GM12878 (cell line): ENCODE measurements around the gene FBXW12. TPM values are rescaled to one million over a fixed set of nuclear protein-coding genes. Genes with fewer than 3 reads are reported as not detected.
A peak's percentile ranks its signal among the peaks of the same experiment; 100 is the strongest.

Experiments used
- BCL3 ChIP-seq: IDR thresholded peaks from 2 replicates; pipeline ENCODE4 v1.6.1; 2011; ENCODE audit warnings: borderline replicate concordance, low read depth, mild to moderate bottlenecking, moderate library complexity, low read length; ENCODE audit not compliant: insufficient read depth, poor library complexity, severe bottlenecking
- BHLHE40 ChIP-seq, 2 experiments: fragments of 450-650 bp in 1 of 2; IDR thresholded peaks; 2 replicates each; pipeline ENCODE4 v1.6.1; 2011 to 2017; ENCODE audit warnings: low read depth in 2 of 2, borderline replicate concordance in 1 of 2, improper control_type of control experiment in 1 of 2, low read length in 1 of 2, mild to moderate bottlenecking in 1 of 2
- DPF2 ChIP-seq: fragments of 450-650 bp; IDR thresholded peaks from 2 replicates; pipeline ENCODE4 v1.6.1; 2017; ENCODE audit warnings: mild to moderate bottlenecking
- E2F4 ChIP-seq: IDR thresholded peaks from 2 replicates; pipeline ENCODE4 v1.6.1; 2012; ENCODE audit warnings: low read depth, low read length, improper control_type of control experiment
- GATAD2B ChIP-seq: fragments of 450-650 bp; conservative IDR thresholded peaks from 2 replicates; pipeline ENCODE4 v1.6.1; 2017; ENCODE audit warnings: low read depth, mild to moderate bottlenecking, moderate library complexity
- IKZF2 ChIP-seq, 2 experiments: fragments of 450-650 bp; IDR thresholded peaks; 2 replicates each; pipeline ENCODE4 v1.6.1; 2017; ENCODE audit warnings: mild to moderate bottlenecking in 2 of 2, moderate library complexity in 2 of 2
- MLLT1 ChIP-seq: fragments of 450-650 bp; IDR thresholded peaks from 2 replicates; pipeline ENCODE4 v1.6.1; 2016; ENCODE audit warnings: mild to moderate bottlenecking
- PKNOX1 ChIP-seq: fragments of 450-650 bp; IDR thresholded peaks from 2 replicates; pipeline ENCODE4 v1.6.1; 2016; ENCODE audit warnings: mild to moderate bottlenecking
- POLR2AphosphoS2 ChIP-seq: IDR thresholded peaks from 2 replicates; pipeline ENCODE4 v1.6.1; 2011; ENCODE audit warnings: low read depth, mild to moderate bottlenecking, low read length, improper control_type of control experiment, moderate library complexity
- POU2F2 ChIP-seq: IDR thresholded peaks from 3 replicates; pipeline ENCODE4 v1.6.1; 2011; ENCODE audit warnings: low read depth, mild to moderate bottlenecking, low read length, borderline replicate concordance
- YY1 ChIP-seq: IDR thresholded peaks from 2 replicates; pipeline ENCODE4 v1.6.1; 2011; ENCODE audit warnings: low read depth, mild to moderate bottlenecking, low read length
- ZBTB11 ChIP-seq: fragments of 450-650 bp; formaldehyde crosslinking; IDR thresholded peaks from 2 replicates; pipeline ENCODE4 v1.5.0; 2022; ENCODE audit warnings: mild to moderate bottlenecking, missing genetic modification characterization
- ZNF207 ChIP-seq: fragments of 450-650 bp; IDR thresholded peaks from 2 replicates; pipeline ENCODE4 v1.6.1; 2014; ENCODE audit warnings: antibody characterized with exemption, mild to moderate bottlenecking, borderline replicate concordance
- ZNF217 ChIP-seq: fragments of 450-650 bp; IDR thresholded peaks from 2 replicates; pipeline ENCODE4 v1.6.1; 2017; ENCODE audit warnings: antibody characterized with exemption, mild to moderate bottlenecking
- ZNF592 ChIP-seq: fragments of 450-650 bp; IDR thresholded peaks from 2 replicates; pipeline ENCODE4 v1.6.1; 2017; ENCODE audit warnings: mild to moderate bottlenecking, moderate library complexity
- polyA plus RNA-seq, 11 experiments: library from polyadenylated mRNA; depleted of rRNA in 4 of 11; unstranded in 6 of 11; stranded (reverse) in 5 of 11; fragments of >200 nt; fragmentation: Nextera tagmentation in 4 of 11; fragmentation: Illumina TruSeq in 1 of 11; extraction: Ambion mirVana in 4 of 11; extraction: Trizol in 1 of 11; gene quantifications; 1 replicate in 1 of 11; 2 replicates in 10 of 11; pipeline versions ENCODE4 v1.2.1 to v1.2.3, GENCODE V29; 2011 to 2016; ENCODE audit warnings: inconsistent platforms in 2 of 11, missing spikeins in 2 of 11, low read depth in 1 of 11
- total RNA-seq, 4 experiments: library from RNA; depleted of rRNA in 3 of 4; stranded (reverse); fragments of >200 nt in 3 of 4; fragmentation: Illumina TruSeq in 1 of 4; extraction: Trizol in 1 of 4; gene quantifications; 2 replicates each; pipeline versions ENCODE4 v1.2.1 to v1.2.3, GENCODE V29; 2013 to 2021

FBXW12 gene
- total and polyA plus RNA-seq, 10 of the 15 experiments (the other 5 are each of a cell fraction or from before 2014, with no cell fraction given) = 0.04 to 0.18 (median 0.12) TPM; not detected in 4

- TF ChIP-seq ZNF592 = no peak
- TF ChIP-seq ZBTB11 (CRISPR knock-in tag) = no peak
- TF ChIP-seq ZNF217 = no peak
- TF ChIP-seq ZNF207 = no peak
- 0 out of 2 replicates have a peak, but pooled peaks have one; percentile 10 for TF ChIP-seq DPF2
- peak; percentile 42 to 65; a peak in 2 of 4 replicates for TF ChIP-seq BHLHE40 (IDR thresholded peaks at IDR 0.05; ENCODE audit: borderline replicate concordance in 1 of 2, low read depth in 2 of 2, low read length in 1 of 2)
- peak; percentile 95 for TF ChIP-seq YY1
- peak; percentile 48; the same call in 1 of the 2 replicates for TF ChIP-seq E2F4
- peak; percentile 94 for TF ChIP-seq PKNOX1
- TF ChIP-seq GATAD2B = no peak; the same call in 1 of the 2 replicates
- TF ChIP-seq IKZF2 (IDR thresholded peaks at IDR 0.05) = no peak
- peak; percentile 56; the same call in 1 of the 2 replicates for TF ChIP-seq POLR2AphosphoS2
- TF ChIP-seq MLLT1 = no peak
- no peak for TF ChIP-seq BCL3
- peak; percentile 7; the same call in 2 of the 3 replicates for TF ChIP-seq POU2F2
Measured at GRCh38 chr3:48439820-48440589, 68.0 kb downstream of the FBXW12 start, which contains the start of the genes CCDC51 and TMA7 (continued).
